Kidney epithelial cell (primary cell): ENCODE measurements around the gene FAM3D. TPM values are rescaled to one million over a fixed set of nuclear protein-coding genes. Genes with fewer than 3 reads are reported as not detected.

Experiments used
- DNase-seq: peaks from one replicate; pipeline ENCODE4 v3.0.0-alpha.2; 2010; ENCODE audit warnings: low read depth
- H3K27me3 ChIP-seq: 2 replicates; pipeline ENCODE4 v1.6.0; 2011; ENCODE audit warnings: low read length; ENCODE audit not compliant: control insufficient read depth, insufficient read depth
- H3K36me3 ChIP-seq: 2 replicates; pipeline ENCODE4 v1.5.1; 2011; ENCODE audit warnings: low read length; ENCODE audit not compliant: control insufficient read depth, insufficient read depth
- H3K4me3 ChIP-seq: 2 replicates; pipeline ENCODE4 v1.5.1; 2011; ENCODE audit warnings: low read depth, mild to moderate bottlenecking, control low read depth, low read length
- CTCF ChIP-seq: IDR thresholded peaks from 2 replicates; pipeline ENCODE4 v1.5.1; 2011; ENCODE audit warnings: mild to moderate bottlenecking, moderate library complexity, low read length, control low read depth, inconsistent platforms; ENCODE audit not compliant: insufficient read depth, poor library complexity, severe bottlenecking
- total RNA-seq: library from RNA; depleted of rRNA; stranded (reverse); fragments of >200 nt; gene quantifications from 2 replicates; pipeline ENCODE4 v1.2.3, GENCODE V29; 2015

FAM3D gene
- total RNA-seq, 1 donor from 2014 or later: not detected

- H3K27me3 ChIP-seq: no peaks in the 10 kb centered on the region
- H3K4me3 ChIP-seq: no peak overlapping the region
- H3K36me3 ChIP-seq: no peaks in the 10 kb centered on the region
- DNase-seq: no peak
- TF ChIP-seq CTCF: no peak
These were observed 30.9 kb downstream of the FAM3D start for GRCh38 chr3:58635371-58636285.

GRCh38 chr3:58633157-58633865, 33.3 kb downstream of the FAM3D start:
- TF ChIP-seq CTCF: no peak
- DNase-seq: no peak
- H3K36me3 ChIP-seq: no peaks in the 10 kb centered on the region
- H3K4me3 ChIP-seq: no peak overlapping the region
- H3K27me3 ChIP-seq: no peaks in the 10 kb centered on the region

- Histone ChIP-seq H3K27me3 (peaks cover 1% of the 10 kb centered on the region), H3K36me3 (no peaks in the 10 kb centered on the region)
- TF ChIP-seq CTCF: no peak
These were observed 34.8 kb downstream of the FAM3D start for GRCh38 chr3:58631742-58632141.

DNA sequence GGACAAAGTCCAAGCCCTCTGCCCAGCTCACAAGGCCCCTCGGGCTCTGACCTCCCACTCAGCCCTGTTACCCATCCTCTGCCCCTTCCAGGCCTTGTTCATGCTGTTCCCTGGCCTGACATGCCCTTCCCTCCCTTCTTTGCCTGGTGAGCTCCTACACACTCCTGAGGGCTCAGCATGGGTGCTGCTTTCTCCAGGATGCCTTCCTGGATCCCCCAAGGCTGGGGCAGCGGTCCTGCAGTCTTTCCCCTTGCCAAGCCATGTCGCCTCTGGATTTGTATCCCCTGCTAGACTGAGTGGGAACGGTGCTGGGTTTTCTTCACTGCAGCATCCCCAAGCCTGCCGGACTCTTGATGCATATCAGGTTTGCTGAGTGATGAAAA, 35.9 kb downstream of the FAM3D start:
- Histone ChIP-seq H3K27me3 (peaks cover 3% of the 10 kb centered on the region), H3K36me3 (no peaks in the 10 kb centered on the region), H3K4me3 (no peak overlapping the region)
- no peak for DNase-seq
- TF ChIP-seq CTCF: no peak

More at GRCh38 chr3:58631742-58632141, 34.8 kb downstream of the FAM3D start:
- DNase-seq: no peak
- no peak overlapping the region for H3K4me3 ChIP-seq

DNA sequence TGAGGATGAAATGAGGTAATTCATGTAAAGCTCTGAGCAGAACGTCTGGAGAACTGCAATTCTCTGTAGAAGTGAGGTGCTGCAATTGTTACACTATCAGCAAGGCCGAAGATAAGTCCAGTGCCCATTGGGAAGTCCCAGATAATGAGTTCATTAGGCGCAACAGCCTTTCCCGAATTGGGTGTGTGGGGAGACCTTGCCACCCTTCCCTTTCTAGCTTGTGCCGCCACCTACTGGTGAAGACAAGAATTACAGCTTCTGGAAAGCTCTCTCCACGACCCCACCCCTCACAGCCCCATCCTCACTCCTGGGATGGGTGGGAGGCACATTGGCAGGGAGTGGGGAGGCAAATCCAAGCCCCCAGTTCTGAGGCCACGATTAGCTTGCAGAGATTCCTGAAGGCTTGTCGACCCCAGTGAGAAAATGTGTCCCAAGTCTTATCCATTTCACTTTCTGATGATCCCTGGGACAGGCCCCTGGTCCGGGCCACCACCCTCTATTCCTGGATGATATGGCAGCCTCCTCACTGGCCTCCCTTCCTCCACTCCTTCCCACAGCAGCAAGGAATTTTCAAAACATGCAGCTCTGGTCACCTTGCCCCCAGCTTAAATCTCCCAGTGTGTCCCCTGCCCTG, 36.4 kb downstream of the FAM3D start:
- H3K36me3 ChIP-seq: no peaks in the 10 kb centered on the region
- peaks cover 3% of the 10 kb centered on the region for H3K27me3 ChIP-seq
- H3K4me3 ChIP-seq: no peak overlapping the region
- peak; percentile 88 for TF ChIP-seq CTCF
- no peak for DNase-seq
